HEK293 (cell line): ENCODE measurements around the gene PILRA.

Experiments used
- CTCF ChIA-PET: fragments of 350-600 bp; formaldehyde crosslinking; extraction: SDS; loops from one replicate; lab custom pipeline; 2021; ENCODE audit warnings: antibody characterized with exemption; lab: Yijun Ruan, JAX
- POLR2A ChIA-PET: fragments of 300-600 bp; formaldehyde crosslinking; extraction: SDS; loops from one replicate; lab custom pipeline; 2020; ENCODE audit warnings: antibody characterized with exemption, inconsistent platforms; lab: Yijun Ruan, JAX
- H3K27ac ChIP-seq: fragments of 200-500 bp; sonication (Bioruptor generic); 2 replicates; pipeline ENCODE4 v1.5.1; 2014; ENCODE audit warnings: low read depth, low read length, control low read depth, inconsistent platforms; ENCODE audit errors: extremely low read depth
- H3K36me3 ChIP-seq, 2 experiments: fragments of 200-500 bp in 1 of 2; sonication (Bioruptor generic) in 1 of 2; 1 replicate in 1 of 2; 2 replicates in 1 of 2; pipeline ENCODE4 v1.5.1; 2014 to 2017; ENCODE audit warnings: inconsistent platforms in 2 of 2, low read length in 2 of 2; ENCODE audit not compliant: control insufficient read depth in 2 of 2, insufficient read depth in 1 of 2
- H3K4me1 ChIP-seq: fragments of 200-500 bp; sonication (Bioruptor generic); 2 replicates; pipeline ENCODE4 v1.5.1; 2014; ENCODE audit warnings: mild to moderate bottlenecking, low read length, inconsistent platforms; ENCODE audit not compliant: control insufficient read depth, insufficient read depth
- H3K4me3 ChIP-seq: 2 replicates; pipeline ENCODE4 v1.5.1; 2011; ENCODE audit warnings: low read depth, mild to moderate bottlenecking, control low read depth, low read length, moderate library complexity
- H3K9me3 ChIP-seq: fragments of 200-500 bp; sonication (Bioruptor generic); 2 replicates; pipeline ENCODE4 v1.5.1; 2014; ENCODE audit warnings: low read depth, low read length, inconsistent platforms; ENCODE audit not compliant: control insufficient read depth, insufficient read depth
- BCL11B ChIP-seq: fragments of 450-650 bp; formaldehyde crosslinking; IDR thresholded peaks from 2 replicates; pipeline ENCODE4 v1.5.1; 2016; ENCODE audit warnings: low read depth, missing biosample characterization, missing genetic modification characterization
- HOXD13 ChIP-seq: sonication (generic); formaldehyde crosslinking; IDR thresholded peaks from 2 replicates; pipeline ENCODE4 v1.8.0; 2022; ENCODE audit warnings: missing genetic modification reagents, borderline replicate concordance
- SP7 ChIP-seq: fragments of 450-650 bp; formaldehyde crosslinking; IDR thresholded peaks from 2 replicates; pipeline ENCODE4 v1.5.1; 2016; ENCODE audit warnings: missing biosample characterization, missing genetic modification characterization
- YY1 ChIP-seq: fragments of 450-650 bp; formaldehyde crosslinking; IDR thresholded peaks from 2 replicates; pipeline ENCODE4 v1.5.1; 2018; ENCODE audit warnings: missing biosample characterization, missing genetic modification characterization
- ZBTB17 ChIP-seq: fragments of 450-650 bp; formaldehyde crosslinking; IDR thresholded peaks from 2 replicates; pipeline ENCODE4 v1.5.1; 2016; ENCODE audit warnings: missing biosample characterization, missing genetic modification characterization
- ZBTB20 ChIP-seq: fragments of 450-650 bp; formaldehyde crosslinking; IDR thresholded peaks from 2 replicates; pipeline ENCODE4 v1.5.1; 2016; ENCODE audit warnings: missing biosample characterization, missing genetic modification characterization
- ZNF214 ChIP-seq: fragments of 450-650 bp; formaldehyde crosslinking; IDR thresholded peaks from 2 replicates; pipeline ENCODE4 v1.5.1; 2017; ENCODE audit warnings: missing biosample characterization, mild to moderate bottlenecking, missing genetic modification characterization, borderline replicate concordance
- ZNF23 ChIP-seq: fragments of 450-650 bp; formaldehyde crosslinking; IDR thresholded peaks from 2 replicates; pipeline ENCODE4 v1.5.1; 2016; ENCODE audit warnings: missing biosample characterization, missing genetic modification characterization, borderline replicate concordance
- TF ChIP-seq, protein P1 (sequence below): fragments of 450-650 bp; formaldehyde crosslinking; IDR thresholded peaks from 2 replicates; pipeline ENCODE4 v1.5.1; 2017; ENCODE audit warnings: missing biosample characterization, missing genetic modification characterization
- TF ChIP-seq, protein P2 (sequence below): fragments of 450-650 bp; formaldehyde crosslinking; IDR thresholded peaks from 2 replicates; pipeline ENCODE4 v1.5.1; 2016; ENCODE audit warnings: missing biosample characterization, missing genetic modification characterization
- TF ChIP-seq, protein P3 (sequence below): fragments of 450-650 bp; IDR thresholded peaks from 2 replicates; pipeline ENCODE4 v1.5.1; 2018; ENCODE audit warnings: missing biosample characterization, missing genetic modification characterization
- TF ChIP-seq, protein P4 (sequence below): fragments of 450-650 bp; formaldehyde crosslinking; IDR thresholded peaks from 2 replicates; pipeline ENCODE4 v1.5.1; 2016; ENCODE audit warnings: missing biosample characterization, missing genetic modification characterization
- TF ChIP-seq, protein P5 (sequence below): fragments of 450-650 bp; formaldehyde crosslinking; IDR thresholded peaks from 2 replicates; pipeline ENCODE4 v1.5.0; 2017; ENCODE audit warnings: missing biosample characterization, missing genetic modification characterization, borderline replicate concordance
- TF ChIP-seq, protein P6 (sequence below): fragments of 450-650 bp; formaldehyde crosslinking; IDR thresholded peaks from 2 replicates; pipeline ENCODE4 v1.5.1; 2016; ENCODE audit warnings: missing biosample characterization, missing genetic modification characterization
- TF ChIP-seq, protein P7 (sequence below): fragments of 450-650 bp; formaldehyde crosslinking; IDR thresholded peaks from 2 replicates; pipeline ENCODE4 v1.5.1; 2016; ENCODE audit warnings: missing biosample characterization, missing genetic modification characterization
- TF ChIP-seq, protein P8 (sequence below): fragments of 450-650 bp; formaldehyde crosslinking; IDR thresholded peaks from 2 replicates; pipeline ENCODE4 v1.5.1; 2016; ENCODE audit warnings: missing biosample characterization, missing genetic modification characterization

Gene PILRA

DNA sequence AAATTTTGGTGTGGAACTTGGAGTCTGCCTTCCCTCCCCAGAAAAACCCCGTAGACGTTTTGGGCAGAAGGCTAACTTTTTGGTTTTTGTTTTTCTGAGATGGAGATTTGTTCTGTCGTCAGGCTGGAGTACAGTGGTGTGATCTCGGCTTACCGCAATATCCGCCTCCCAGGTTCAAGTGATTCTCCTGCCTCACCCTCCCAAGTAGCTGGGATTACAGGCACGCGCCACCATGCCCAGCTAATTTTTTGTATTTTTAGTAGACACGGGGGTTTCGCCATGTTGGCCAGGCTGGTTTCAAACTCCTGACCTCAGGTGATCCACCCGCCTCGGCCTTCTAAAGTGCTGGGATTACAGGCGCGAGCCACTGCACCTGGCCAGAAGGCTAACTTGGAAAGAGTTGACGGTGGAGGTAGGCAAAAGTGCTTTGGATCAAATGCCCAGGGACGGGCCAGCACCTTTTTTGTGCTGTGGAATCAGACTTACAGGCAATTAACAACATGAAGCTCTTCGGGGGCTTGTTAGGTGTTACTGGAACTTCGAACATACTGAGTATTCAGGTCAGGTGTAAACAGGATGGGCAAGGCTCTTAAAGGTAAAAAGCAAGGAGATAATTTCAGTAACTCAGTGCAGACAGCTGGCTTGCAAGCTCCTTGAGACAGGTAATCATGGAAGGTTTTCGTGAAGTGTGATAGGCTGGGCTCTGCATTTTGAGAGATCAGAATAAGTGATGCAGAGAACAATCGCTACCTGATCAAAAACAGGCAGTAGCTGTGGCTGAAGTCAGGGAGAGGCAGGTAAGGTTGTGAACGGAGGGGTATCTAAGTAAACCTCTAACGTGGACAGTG lies 61.2 kb downstream of the PILRA start (continued):
- TF ChIP-seq, protein P1, sequence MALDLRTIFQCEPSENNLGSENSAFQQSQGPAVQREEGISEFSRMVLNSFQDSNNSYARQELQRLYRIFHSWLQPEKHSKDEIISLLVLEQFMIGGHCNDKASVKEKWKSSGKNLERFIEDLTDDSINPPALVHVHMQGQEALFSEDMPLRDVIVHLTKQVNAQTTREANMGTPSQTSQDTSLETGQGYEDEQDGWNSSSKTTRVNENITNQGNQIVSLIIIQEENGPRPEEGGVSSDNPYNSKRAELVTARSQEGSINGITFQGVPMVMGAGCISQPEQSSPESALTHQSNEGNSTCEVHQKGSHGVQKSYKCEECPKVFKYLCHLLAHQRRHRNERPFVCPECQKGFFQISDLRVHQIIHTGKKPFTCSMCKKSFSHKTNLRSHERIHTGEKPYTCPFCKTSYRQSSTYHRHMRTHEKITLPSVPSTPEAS, result no peak
- TF ChIP-seq ZNF23, result no peak
- TF ChIP-seq, protein P2, sequence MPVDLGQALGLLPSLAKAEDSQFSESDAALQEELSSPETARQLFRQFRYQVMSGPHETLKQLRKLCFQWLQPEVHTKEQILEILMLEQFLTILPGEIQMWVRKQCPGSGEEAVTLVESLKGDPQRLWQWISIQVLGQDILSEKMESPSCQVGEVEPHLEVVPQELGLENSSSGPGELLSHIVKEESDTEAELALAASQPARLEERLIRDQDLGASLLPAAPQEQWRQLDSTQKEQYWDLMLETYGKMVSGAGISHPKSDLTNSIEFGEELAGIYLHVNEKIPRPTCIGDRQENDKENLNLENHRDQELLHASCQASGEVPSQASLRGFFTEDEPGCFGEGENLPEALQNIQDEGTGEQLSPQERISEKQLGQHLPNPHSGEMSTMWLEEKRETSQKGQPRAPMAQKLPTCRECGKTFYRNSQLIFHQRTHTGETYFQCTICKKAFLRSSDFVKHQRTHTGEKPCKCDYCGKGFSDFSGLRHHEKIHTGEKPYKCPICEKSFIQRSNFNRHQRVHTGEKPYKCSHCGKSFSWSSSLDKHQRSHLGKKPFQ (tag by site-specific recombination), result peak; percentile 65
- no peak for TF ChIP-seq ZNF214 (tag by site-specific recombination)

DNA sequence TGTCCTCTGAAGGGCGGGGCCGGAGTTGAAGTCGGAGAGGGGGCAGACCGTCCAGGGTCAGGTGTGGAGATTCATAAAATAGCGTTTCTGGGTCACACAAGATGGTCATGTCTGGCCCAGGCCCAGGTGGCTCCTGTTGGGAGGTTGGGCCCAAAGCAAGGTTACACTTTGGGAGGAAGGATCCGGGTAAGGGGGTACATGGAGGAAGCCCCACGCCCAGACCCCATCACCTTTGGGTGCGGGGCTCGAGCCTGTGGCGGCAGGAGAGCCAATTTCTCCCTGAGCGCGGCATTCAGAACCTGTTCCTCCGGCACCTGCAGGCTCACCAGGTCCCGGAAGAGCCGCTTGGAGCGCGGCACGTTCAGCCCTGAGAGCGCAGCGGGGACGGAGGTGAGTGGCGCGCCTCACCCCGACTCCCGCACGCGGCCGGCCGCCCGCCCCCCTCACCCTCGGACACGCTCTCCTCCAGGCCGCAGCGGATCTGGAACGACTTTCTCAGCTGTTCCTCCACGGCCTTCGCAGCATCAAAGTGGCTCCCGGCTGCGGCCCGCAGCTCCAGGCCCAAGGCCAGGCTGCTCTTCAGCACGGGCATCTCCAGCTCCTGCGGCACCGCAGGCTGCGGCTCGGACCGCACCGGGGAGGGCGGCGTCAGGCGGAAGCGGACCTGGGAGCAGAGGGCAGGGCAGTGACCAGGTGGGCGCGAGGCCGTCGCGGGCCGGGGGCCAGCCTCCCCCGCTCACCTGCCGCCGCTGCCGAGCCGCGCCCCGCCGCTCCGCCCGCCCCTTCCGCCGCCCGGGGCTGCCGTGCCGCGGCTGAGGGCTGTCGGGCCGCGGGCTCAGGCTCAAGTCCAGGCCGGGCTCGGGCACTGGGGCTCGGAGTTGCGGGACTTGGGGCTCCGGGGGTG lies 62.4 kb downstream of the PILRA start:
- Histone ChIP-seq H3K36me3 (peaks cover 4 to 45% of the 10 kb centered on the region in 2 experiments; a peak in 2 of 3 replicates), H3K9me3 (no peaks in the 10 kb centered on the region), H3K27ac (peak overlapping the region; percentile 97), H3K4me3 (peak overlapping the region; percentile 84), H3K4me1 (peaks cover 4% of the 10 kb centered on the region)
- CTCF ChIA-PET, result interaction anchor here (0.6 to 1.9 kb wide), 2 partner anchors 14 to 456 kb away, joined by 3 to 8 read pairs; no protein-coding TSS in a partner anchor
- POLR2A ChIA-PET, result interaction anchor here (0.8 to 2.5 kb wide), 14 partner anchors 7 to 270 kb away, joined by 3 to 36 read pairs (median 4); partner anchors contain the start of genes AGFG2, MEPCE, MOSPD3 and POP7
- TF ChIP-seq, protein P3, sequence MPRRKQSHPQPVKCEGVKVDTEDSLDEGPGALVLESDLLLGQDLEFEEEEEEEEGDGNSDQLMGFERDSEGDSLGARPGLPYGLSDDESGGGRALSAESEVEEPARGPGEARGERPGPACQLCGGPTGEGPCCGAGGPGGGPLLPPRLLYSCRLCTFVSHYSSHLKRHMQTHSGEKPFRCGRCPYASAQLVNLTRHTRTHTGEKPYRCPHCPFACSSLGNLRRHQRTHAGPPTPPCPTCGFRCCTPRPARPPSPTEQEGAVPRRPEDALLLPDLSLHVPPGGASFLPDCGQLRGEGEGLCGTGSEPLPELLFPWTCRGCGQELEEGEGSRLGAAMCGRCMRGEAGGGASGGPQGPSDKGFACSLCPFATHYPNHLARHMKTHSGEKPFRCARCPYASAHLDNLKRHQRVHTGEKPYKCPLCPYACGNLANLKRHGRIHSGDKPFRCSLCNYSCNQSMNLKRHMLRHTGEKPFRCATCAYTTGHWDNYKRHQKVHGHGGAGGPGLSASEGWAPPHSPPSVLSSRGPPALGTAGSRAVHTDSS (tag by site-specific recombination), result no peak
- TF ChIP-seq, protein P4, sequence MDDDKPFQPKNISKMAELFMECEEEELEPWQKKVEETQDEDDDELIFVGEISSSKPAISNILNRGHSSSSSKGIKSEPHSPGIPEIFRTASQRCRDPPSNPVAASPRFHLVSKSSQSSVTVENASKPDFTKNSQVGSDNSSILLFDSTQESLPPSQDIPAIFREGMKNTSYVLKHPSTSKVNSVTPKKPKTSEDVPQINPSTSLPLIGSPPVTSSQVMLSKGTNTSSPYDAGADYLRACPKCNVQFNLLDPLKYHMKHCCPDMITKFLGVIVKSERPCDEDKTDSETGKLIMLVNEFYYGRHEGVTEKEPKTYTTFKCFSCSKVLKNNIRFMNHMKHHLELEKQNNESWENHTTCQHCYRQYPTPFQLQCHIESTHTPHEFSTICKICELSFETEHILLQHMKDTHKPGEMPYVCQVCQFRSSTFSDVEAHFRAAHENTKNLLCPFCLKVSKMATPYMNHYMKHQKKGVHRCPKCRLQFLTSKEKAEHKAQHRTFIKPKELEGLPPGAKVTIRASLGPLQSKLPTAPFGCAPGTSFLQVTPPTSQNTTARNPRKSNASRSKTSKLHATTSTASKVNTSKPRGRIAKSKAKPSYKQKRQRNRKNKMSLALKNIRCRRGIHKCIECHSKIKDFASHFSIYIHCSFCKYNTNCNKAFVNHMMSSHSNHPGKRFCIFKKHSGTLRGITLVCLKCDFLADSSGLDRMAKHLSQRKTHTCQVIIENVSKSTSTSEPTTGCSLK (tag by site-specific recombination), result no peak
- TF ChIP-seq ZBTB17 (tag by site-specific recombination), result peak; percentile 79
- 0 out of 2 replicates have a peak, but pooled peaks have one; percentile 19 for TF ChIP-seq YY1 (tag by site-specific recombination)
- TF ChIP-seq, protein P5, sequence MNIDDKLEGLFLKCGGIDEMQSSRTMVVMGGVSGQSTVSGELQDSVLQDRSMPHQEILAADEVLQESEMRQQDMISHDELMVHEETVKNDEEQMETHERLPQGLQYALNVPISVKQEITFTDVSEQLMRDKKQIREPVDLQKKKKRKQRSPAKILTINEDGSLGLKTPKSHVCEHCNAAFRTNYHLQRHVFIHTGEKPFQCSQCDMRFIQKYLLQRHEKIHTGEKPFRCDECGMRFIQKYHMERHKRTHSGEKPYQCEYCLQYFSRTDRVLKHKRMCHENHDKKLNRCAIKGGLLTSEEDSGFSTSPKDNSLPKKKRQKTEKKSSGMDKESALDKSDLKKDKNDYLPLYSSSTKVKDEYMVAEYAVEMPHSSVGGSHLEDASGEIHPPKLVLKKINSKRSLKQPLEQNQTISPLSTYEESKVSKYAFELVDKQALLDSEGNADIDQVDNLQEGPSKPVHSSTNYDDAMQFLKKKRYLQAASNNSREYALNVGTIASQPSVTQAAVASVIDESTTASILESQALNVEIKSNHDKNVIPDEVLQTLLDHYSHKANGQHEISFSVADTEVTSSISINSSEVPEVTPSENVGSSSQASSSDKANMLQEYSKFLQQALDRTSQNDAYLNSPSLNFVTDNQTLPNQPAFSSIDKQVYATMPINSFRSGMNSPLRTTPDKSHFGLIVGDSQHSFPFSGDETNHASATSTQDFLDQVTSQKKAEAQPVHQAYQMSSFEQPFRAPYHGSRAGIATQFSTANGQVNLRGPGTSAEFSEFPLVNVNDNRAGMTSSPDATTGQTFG (tag by site-specific recombination), result no peak
- TF ChIP-seq, protein P6, sequence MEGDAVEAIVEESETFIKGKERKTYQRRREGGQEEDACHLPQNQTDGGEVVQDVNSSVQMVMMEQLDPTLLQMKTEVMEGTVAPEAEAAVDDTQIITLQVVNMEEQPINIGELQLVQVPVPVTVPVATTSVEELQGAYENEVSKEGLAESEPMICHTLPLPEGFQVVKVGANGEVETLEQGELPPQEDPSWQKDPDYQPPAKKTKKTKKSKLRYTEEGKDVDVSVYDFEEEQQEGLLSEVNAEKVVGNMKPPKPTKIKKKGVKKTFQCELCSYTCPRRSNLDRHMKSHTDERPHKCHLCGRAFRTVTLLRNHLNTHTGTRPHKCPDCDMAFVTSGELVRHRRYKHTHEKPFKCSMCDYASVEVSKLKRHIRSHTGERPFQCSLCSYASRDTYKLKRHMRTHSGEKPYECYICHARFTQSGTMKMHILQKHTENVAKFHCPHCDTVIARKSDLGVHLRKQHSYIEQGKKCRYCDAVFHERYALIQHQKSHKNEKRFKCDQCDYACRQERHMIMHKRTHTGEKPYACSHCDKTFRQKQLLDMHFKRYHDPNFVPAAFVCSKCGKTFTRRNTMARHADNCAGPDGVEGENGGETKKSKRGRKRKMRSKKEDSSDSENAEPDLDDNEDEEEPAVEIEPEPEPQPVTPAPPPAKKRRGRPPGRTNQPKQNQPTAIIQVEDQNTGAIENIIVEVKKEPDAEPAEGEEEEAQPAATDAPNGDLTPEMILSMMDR (tag by site-specific recombination), result peak; percentile 39; the same call in 1 of the 2 replicates
- peak; percentile 15; the same call in 1 of the 2 replicates for TF ChIP-seq ZBTB20 (tag by site-specific recombination)
- TF ChIP-seq, protein P7, sequence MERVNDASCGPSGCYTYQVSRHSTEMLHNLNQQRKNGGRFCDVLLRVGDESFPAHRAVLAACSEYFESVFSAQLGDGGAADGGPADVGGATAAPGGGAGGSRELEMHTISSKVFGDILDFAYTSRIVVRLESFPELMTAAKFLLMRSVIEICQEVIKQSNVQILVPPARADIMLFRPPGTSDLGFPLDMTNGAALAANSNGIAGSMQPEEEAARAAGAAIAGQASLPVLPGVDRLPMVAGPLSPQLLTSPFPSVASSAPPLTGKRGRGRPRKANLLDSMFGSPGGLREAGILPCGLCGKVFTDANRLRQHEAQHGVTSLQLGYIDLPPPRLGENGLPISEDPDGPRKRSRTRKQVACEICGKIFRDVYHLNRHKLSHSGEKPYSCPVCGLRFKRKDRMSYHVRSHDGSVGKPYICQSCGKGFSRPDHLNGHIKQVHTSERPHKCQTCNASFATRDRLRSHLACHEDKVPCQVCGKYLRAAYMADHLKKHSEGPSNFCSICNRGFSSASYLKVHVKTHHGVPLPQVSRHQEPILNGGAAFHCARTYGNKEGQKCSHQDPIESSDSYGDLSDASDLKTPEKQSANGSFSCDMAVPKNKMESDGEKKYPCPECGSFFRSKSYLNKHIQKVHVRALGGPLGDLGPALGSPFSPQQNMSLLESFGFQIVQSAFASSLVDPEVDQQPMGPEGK, result peak; percentile 32; the same call in 1 of the 2 replicates
- TF ChIP-seq, protein P8, sequence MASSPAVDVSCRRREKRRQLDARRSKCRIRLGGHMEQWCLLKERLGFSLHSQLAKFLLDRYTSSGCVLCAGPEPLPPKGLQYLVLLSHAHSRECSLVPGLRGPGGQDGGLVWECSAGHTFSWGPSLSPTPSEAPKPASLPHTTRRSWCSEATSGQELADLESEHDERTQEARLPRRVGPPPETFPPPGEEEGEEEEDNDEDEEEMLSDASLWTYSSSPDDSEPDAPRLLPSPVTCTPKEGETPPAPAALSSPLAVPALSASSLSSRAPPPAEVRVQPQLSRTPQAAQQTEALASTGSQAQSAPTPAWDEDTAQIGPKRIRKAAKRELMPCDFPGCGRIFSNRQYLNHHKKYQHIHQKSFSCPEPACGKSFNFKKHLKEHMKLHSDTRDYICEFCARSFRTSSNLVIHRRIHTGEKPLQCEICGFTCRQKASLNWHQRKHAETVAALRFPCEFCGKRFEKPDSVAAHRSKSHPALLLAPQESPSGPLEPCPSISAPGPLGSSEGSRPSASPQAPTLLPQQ (tag by site-specific recombination), result peak; percentile 67
- no peak for TF ChIP-seq HOXD13 (CRISPR knock-in tag)
- peak; percentile 16; the same call in 1 of the 2 replicates for TF ChIP-seq SP7 (tag by site-specific recombination)
- no peak for TF ChIP-seq BCL11B (tag by site-specific recombination)
